Measurements from ENCODE around the gene KLC1. TPM values are rescaled to one million over a fixed set of nuclear protein-coding genes. Genes with fewer than 3 reads are reported as not detected.

Gene KLC1
- total RNA-seq, 2 experiments from 2014 or later: 171 to 206 TPM

DNA sequence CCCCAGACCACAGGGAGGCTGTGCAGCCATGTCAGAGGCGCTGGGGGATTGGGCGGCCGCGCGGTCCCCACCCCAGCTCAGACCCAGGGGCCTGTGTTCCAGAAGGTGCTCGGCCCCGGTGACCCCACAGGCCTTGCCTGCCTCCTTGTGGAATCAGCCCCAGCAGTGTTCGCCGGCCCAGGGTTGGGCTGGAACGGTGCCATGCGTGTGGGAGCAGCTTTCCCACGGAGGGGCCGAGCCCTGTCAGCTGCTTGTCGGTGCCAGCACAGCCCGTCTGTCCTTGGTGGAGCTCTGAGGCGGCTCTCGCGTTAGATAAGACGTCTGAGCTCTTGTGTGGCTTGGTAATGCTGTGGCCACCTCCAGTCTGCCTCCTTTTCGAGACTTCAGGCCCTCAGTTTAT is 95.1 kb downstream of the KLC1 start:
- peaks cover 5% of the 10 kb centered on the region for H3K4me1 Mint-ChIP-seq
- ATAC-seq (no peak), DNase-seq (no peak)
- CTCF ChIA-PET: no interaction called here
- no peaks in the 10 kb centered on the region for H3K36me3 Mint-ChIP-seq
- no peaks in the 10 kb centered on the region for H3K27me3 Mint-ChIP-seq
- H3K9me3 Mint-ChIP-seq (ENCODE audit: low read depth): no peaks in the 10 kb centered on the region
- H3K4me3 Mint-ChIP-seq: no peak overlapping the region
- H3K27ac Mint-ChIP-seq: no peak overlapping the region

DNA sequence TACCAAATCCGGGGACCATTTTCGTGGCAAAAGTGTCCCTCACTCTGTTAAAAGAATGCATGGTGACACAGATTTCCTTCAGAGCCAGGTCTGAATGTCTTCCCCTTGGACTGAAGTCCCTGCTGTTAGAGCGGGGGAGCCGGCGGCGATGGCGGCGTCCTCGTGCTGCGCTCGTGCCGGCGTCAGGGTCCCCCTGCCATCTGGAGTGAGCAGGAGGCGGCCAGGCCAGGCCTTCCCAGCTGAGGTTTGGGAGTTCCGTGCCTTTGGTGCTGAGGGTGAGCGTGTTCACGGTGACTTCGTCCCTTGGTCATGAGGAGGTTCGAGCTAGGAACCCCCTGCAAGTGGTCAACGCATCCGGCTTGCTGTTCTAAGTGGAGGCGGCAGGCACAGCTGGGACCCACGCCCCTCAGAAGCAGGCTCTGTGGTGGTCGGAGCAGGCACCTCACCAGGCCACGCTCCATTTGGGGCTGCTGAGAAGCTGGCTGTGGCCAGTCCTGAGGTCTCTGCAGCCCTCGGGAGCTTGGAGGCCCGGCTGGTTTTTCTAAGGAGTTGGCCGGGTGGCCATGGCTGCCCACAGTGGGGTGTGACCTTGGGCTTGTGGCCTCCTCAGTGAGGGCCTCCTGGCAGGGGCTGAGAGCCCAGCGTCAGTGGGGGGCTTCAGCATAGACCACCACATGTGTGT is 96.1 kb downstream of the KLC1 start:
- CTCF ChIA-PET: no interaction called here
- Mint-ChIP-seq H3K36me3 (peaks cover 4% of the 10 kb centered on the region), H3K9me3 (ENCODE audit: low read depth) (no peaks in the 10 kb centered on the region), H3K27ac (no peak overlapping the region), H3K4me3 (no peak overlapping the region), H3K4me1 (no peaks in the 10 kb centered on the region), H3K27me3 (no peaks in the 10 kb centered on the region)
- DNase-seq: no peak
- no peak for ATAC-seq

DNA sequence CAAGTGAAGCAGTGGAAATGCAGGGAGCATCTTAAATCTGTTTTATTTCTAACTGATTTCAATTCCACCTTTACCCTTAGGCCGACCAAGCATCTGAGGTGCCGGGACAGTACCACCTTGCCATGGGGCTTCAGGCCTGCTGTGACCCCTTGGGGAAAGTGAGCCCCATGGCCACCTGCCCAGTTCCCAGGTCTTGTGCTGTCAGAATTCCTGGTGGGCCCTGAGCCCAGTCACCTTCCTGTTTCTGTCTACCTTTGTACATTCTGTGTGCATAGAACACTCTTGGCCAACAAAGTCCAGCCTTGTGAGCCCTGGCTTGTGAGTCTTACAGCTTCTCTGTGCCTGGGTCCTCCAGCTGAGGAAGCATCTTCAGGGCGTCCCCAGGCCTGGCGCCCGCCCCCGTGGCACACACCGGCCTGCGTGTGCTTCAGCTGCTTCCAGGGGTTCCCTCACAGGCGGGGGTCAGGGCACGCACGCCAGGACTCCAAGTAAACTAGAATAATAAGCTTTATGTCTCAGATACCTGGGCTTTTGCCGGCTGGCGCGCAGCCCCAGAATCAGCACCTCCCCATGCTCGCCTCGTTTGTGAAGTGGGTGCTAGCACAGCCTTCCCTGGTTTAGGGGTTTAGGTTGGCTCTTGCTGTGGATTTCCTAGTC is 96.9 kb downstream of the KLC1 start:
- Mint-ChIP-seq H3K27me3 (no peaks in the 10 kb centered on the region), H3K36me3 (peaks cover 4% of the 10 kb centered on the region), H3K4me3 (no peak overlapping the region), H3K27ac (no peak overlapping the region), H3K9me3 (ENCODE audit: low read depth) (no peaks in the 10 kb centered on the region), H3K4me1 (no peaks in the 10 kb centered on the region)
- DNase-seq: no peak
- no peak for ATAC-seq
- CTCF ChIA-PET: no interaction called here

DNA sequence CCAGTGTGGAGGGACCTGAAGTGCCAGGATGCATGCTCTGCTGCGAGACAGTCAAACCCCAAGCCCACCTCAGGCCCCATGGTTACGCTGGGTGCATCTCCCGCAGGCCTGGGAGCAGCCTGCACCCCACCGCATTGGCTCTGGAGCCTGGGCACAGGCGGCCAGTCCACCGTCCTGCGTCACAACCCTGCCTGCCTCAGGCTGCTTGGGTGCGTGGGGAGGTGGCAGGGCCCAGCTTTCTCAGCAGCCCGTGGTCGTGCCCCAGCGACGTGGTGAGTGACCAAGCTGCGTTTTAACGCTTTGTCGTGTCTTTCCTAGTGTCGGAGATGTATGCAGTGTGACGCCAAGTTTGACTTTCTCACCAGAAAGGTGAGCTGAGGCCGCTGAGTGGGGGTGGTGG is 97.5 kb downstream of the KLC1 start:
- no peak for ATAC-seq
- no peaks in the 10 kb centered on the region for H3K27me3 Mint-ChIP-seq
- CTCF ChIA-PET: interaction anchor here (0.7 kb wide), 1 partner anchor 9 kb away, joined by 3 read pairs; no protein-coding TSS in a partner anchor
- no peak for DNase-seq
- H3K27ac Mint-ChIP-seq: no peak overlapping the region
- H3K9me3 Mint-ChIP-seq (ENCODE audit: low read depth): no peaks in the 10 kb centered on the region
- H3K36me3 Mint-ChIP-seq: peaks cover 4% of the 10 kb centered on the region
- H3K4me1 Mint-ChIP-seq: no peaks in the 10 kb centered on the region
- no peak overlapping the region for H3K4me3 Mint-ChIP-seq

GRCh38 chr14:103727313-103727980 is 98.4 kb downstream of the KLC1 start:
- no peaks in the 10 kb centered on the region for H3K9me3 Mint-ChIP-seq (ENCODE audit: low read depth)
- no peaks in the 10 kb centered on the region for H3K4me1 Mint-ChIP-seq
- peaks cover 4% of the 10 kb centered on the region for H3K36me3 Mint-ChIP-seq
- ATAC-seq: no peak
- no peak overlapping the region for H3K27ac Mint-ChIP-seq
- CTCF ChIA-PET: interaction anchor here (0.7 kb wide), 1 partner anchor 10 kb away, joined by 3 read pairs; no protein-coding TSS in a partner anchor
- DNase-seq: no peak
- H3K4me3 Mint-ChIP-seq: no peak overlapping the region
- H3K27me3 Mint-ChIP-seq: no peaks in the 10 kb centered on the region

GRCh38 chr14:103728141-103728540 is 99.1 kb downstream of the KLC1 start:
- Mint-ChIP-seq H3K27ac (no peak overlapping the region), H3K27me3 (no peaks in the 10 kb centered on the region), H3K4me1 (no peaks in the 10 kb centered on the region), H3K36me3 (peaks cover 4% of the 10 kb centered on the region), H3K4me3 (no peak overlapping the region), H3K9me3 (ENCODE audit: low read depth) (no peaks in the 10 kb centered on the region)
- ATAC-seq (no peak), DNase-seq (no peak)
- CTCF ChIA-PET: no interaction called here

- CTCF ChIA-PET: no interaction called here
- no peaks in the 10 kb centered on the region for H3K4me1 Mint-ChIP-seq
These were observed 99.7 kb downstream of the KLC1 start for GRCh38 chr14:103728721-103729120.

GRCh38 chr14:103729496-103730448 is 100.8 kb downstream of the KLC1 start:
- Mint-ChIP-seq H3K4me3 (no peak overlapping the region), H3K27ac (no peak overlapping the region), H3K27me3 (no peaks in the 10 kb centered on the region), H3K36me3 (peaks cover 4% of the 10 kb centered on the region), H3K4me1 (no peaks in the 10 kb centered on the region), H3K9me3 (ENCODE audit: low read depth) (no peaks in the 10 kb centered on the region)
- CTCF ChIA-PET: no interaction called here
- no peak for DNase-seq
- no peak for ATAC-seq

More at GRCh38 chr14:103728721-103729120, 99.7 kb downstream of the KLC1 start:
- Mint-ChIP-seq H3K27ac (no peak overlapping the region), H3K4me3 (no peak overlapping the region), H3K36me3 (peaks cover 4% of the 10 kb centered on the region), H3K9me3 (ENCODE audit: low read depth) (no peaks in the 10 kb centered on the region), H3K27me3 (no peaks in the 10 kb centered on the region)
- DNase-seq (no peak), ATAC-seq (no peak)

GRCh38 chr14:103730490-103731035 is 101.6 kb downstream of the KLC1 start:
- Mint-ChIP-seq H3K27me3 (no peaks in the 10 kb centered on the region), H3K27ac (no peak overlapping the region), H3K4me1 (no peaks in the 10 kb centered on the region), H3K9me3 (ENCODE audit: low read depth) (no peaks in the 10 kb centered on the region), H3K36me3 (peaks cover 4% of the 10 kb centered on the region), H3K4me3 (no peak overlapping the region)
- CTCF ChIA-PET: no interaction called here
- DNase-seq (no peak), ATAC-seq (no peak)

- Mint-ChIP-seq H3K27ac (no peak overlapping the region), H3K36me3 (peaks cover 4% of the 10 kb centered on the region), H3K9me3 (ENCODE audit: low read depth) (no peaks in the 10 kb centered on the region), H3K4me3 (no peak overlapping the region), H3K27me3 (no peaks in the 10 kb centered on the region), H3K4me1 (no peaks in the 10 kb centered on the region)
- DNase-seq (no peak), ATAC-seq (no peak)
- CTCF ChIA-PET: no interaction called here
These were observed 102.5 kb downstream of the KLC1 start for GRCh38 chr14:103731481-103731880.

DNA sequence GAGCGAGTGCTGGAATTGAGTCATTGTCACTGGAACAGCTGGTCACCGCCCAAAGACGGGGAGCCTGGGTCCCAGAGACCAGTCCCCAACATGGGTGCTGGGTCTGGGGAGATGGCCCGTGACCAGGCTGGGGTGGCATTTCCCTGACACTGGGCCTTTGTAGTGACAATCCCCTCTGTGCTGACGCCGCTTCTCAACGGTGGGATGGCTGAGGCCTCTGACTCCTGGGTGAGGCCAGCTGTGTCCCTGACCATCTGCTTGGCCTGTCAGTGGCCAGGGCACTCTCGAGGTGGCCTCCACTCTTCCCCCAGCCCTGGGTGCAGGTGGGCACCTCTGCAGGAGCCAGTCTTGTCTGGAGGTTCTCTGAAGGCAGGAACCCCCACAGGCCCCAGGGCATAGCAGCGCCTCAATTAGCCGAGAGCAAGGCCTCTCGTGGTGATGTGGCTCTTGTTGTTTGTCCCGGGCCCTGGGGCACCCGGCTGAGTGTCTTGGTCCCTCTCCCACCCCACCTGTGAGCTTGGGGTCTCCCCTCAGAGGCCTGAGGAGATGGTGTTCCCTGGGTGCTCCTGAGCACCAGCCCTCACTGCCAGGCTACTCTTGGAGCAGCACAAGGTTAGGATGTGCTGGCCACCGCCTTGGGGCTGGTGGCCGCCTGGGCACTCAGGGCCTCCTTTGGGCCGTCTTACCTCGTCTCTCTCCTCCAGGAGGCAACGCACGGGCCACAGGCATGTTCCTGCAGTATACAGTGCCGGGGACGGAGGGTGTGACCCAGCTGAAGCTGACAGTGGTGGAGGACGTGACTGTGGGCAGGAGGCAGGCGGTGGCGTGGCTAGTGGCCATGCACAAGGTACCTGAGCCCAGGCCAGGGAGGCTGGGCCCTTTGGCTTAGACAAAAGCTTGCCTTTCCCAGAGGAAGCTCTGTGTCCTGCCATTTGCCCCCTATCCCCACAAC is 103.2 kb downstream of the KLC1 start:
- no peak overlapping the region for H3K27ac Mint-ChIP-seq
- CTCF ChIA-PET: no interaction called here
- ATAC-seq: no peak
- H3K4me1 Mint-ChIP-seq: no peaks in the 10 kb centered on the region
- H3K9me3 Mint-ChIP-seq (ENCODE audit: low read depth): no peaks in the 10 kb centered on the region
- no peak for DNase-seq
- H3K4me3 Mint-ChIP-seq: no peak overlapping the region
- H3K27me3 Mint-ChIP-seq: no peaks in the 10 kb centered on the region
- H3K36me3 Mint-ChIP-seq: peaks cover 4% of the 10 kb centered on the region

- H3K9me3 Mint-ChIP-seq (ENCODE audit: low read depth): no peaks in the 10 kb centered on the region
- CTCF ChIA-PET: no interaction called here
- H3K27ac Mint-ChIP-seq: no peak overlapping the region
- H3K27me3 Mint-ChIP-seq: no peaks in the 10 kb centered on the region
- ATAC-seq (no peak), DNase-seq (no peak)
- H3K4me3 Mint-ChIP-seq: no peak overlapping the region
- peaks cover 4% of the 10 kb centered on the region for H3K36me3 Mint-ChIP-seq
- H3K4me1 Mint-ChIP-seq: no peaks in the 10 kb centered on the region
These were observed 104.0 kb downstream of the KLC1 start for GRCh38 chr14:103732868-103733620.
